ENCODE results near the gene SOX13. TPM values are rescaled to one million over a fixed set of nuclear protein-coding genes. Genes with fewer than 3 reads are reported as not detected.

The SOX13 gene
- total and polyA plus RNA-seq, 9 of the 15 experiments (the other 6 are each of a cell fraction or from before 2014, with no cell fraction given), result 0.03 to 0.35 (median 0.06) TPM; not detected in 5

GRCh38 chr1:204123376-204123775 is 50.5 kb downstream of the SOX13 start (continued):
- TF ChIP-seq CTCF (IDR thresholded peaks at IDR 0.05 in 2 of 3, conservative IDR thresholded peaks at IDR 0.05 in 1 of 3; ENCODE audit: insufficient read depth in 2 of 3, low read depth in 1 of 3, low read length in 3 of 3), result peak; percentile 53 to 61 (median 57)
- TF ChIP-seq RCOR1 (IDR thresholded peaks at IDR 0.05; ENCODE audit: borderline replicate concordance in 1 of 2, low read depth in 2 of 2, low read length in 2 of 2), result no peak

- intact Hi-C loops (cut with micrococcal nuclease), result loop anchor here (5.0 to 10.0 kb wide), 2 partner anchors 500 to 617 kb away; partner anchors contain the start of gene ATP2B4
- no TSS peak for BruUV-seq (replicated peaks)
- H3K4me2 ChIP-seq (ENCODE audit: insufficient read depth, low read length), result no peak overlapping the region
Observed at GRCh38 chr1:204124639-204125038, 51.7 kb downstream of the SOX13 start.

More at GRCh38 chr1:204124639-204125038, 51.7 kb downstream of the SOX13 start:
- Histone ChIP-seq H3K9me1 (ENCODE audit: control insufficient read depth, insufficient read depth, low read length) (no peaks in the 10 kb centered on the region), H4K20me1 (replicated peaks; ENCODE audit: control insufficient read depth, insufficient read depth, low read length) (peaks cover 4% of the 10 kb centered on the region; the same call in 1 of the 2 replicates), H3K36me3 (ENCODE audit: control insufficient read depth, insufficient read depth, low read length) (no peaks in the 10 kb centered on the region), H3K4me1 (replicated peaks in 1 of 2; ENCODE audit: control insufficient read depth in 2 of 2, insufficient read depth in 2 of 2, low read length in 2 of 2) (peaks cover 0 to 11% of the 10 kb centered on the region in 2 experiments; a peak in 2 of 5 replicates), H2AFZ (ENCODE audit: low read depth, low read length) (no peak overlapping the region), H3K9me3 (replicated peaks; ENCODE audit: control insufficient read depth, insufficient read depth, low read depth, low read length) (no peaks in the 10 kb centered on the region), H3K9ac (ENCODE audit: insufficient read depth in 1 of 2, low read depth in 2 of 2, low read length in 2 of 2) (no peak overlapping the region), H3K27ac (ENCODE audit: extremely low read depth, low read depth, low read length) (no peak overlapping the region), H3K79me2 (ENCODE audit: control insufficient read depth, insufficient read depth, low read length) (no peaks in the 10 kb centered on the region), H3K4me3 (no peak overlapping the region), H3K27me3 (ENCODE audit: control insufficient read depth in 2 of 2, insufficient read depth in 2 of 2, low read length in 2 of 2) (peaks cover 37 to 65% of the 10 kb centered on the region in 2 experiments; a peak in 4 of 5 replicates)
- WGBS (ENCODE audit: insufficient coverage, low coverage, missing lambda C conversion rate), result 16% methylated on average over 22 of the region's 22 CpGs
- FAIRE-seq (no peak), ATAC-seq (no peak), DNase-seq (ENCODE audit: extremely low read depth in 1 of 4, low spot score in 3 of 4) (no peak)
- in situ Hi-C loops (cut with MboI), result loop anchor here (5.0 kb wide), 1 partner anchor 262 kb away; the partner anchor contains the start of gene SNRPE
- CTCF ChIA-PET (ENCODE audit: low intra/inter-chr PET ratio), result no interaction called here
- POLR2A ChIA-PET, result no interaction called here
- TF ChIP-seq ZNF609 (CRISPR knock-in tag; IDR thresholded peaks at IDR 0.05; ENCODE audit: borderline replicate concordance), result no peak
- TF ChIP-seq MCM7 (IDR thresholded peaks at IDR 0.05), result 0 out of 4 replicates have a peak, but pooled peaks of 1 of the 2 experiments have one; percentile 7
